ENCODE measurements around the gene ASMT. TPM values are rescaled to one million over a fixed set of nuclear protein-coding genes. Genes with fewer than 3 reads are reported as not detected.
"Not testable (repeated sequence)": the region's sequence is repeated elsewhere in the genome, so short reads cannot be mapped to it uniquely, and the experiment has no call there.

Gene ASMT
- total RNA-seq, 1 experiment from 2014 or later = not detected

GRCh38 chrX:1598021-1598875 lies 16.6 kb upstream of the ASMT start:
- no peak for DNase-seq (ENCODE audit: low read depth)

- no peak for DNase-seq (ENCODE audit: low read depth)
These were observed 15.7 kb upstream of the ASMT start for GRCh38 chrX:1598876-1599790.

- no peak for DNase-seq (ENCODE audit: low read depth)
These were observed 15.0 kb upstream of the ASMT start for GRCh38 chrX:1599791-1600405.

GRCh38 chrX:1600406-1601050 lies 14.3 kb upstream of the ASMT start:
- no peak for DNase-seq (ENCODE audit: low read depth)

- DNase-seq (ENCODE audit: low read depth) = no peak
These were observed 13.7 kb upstream of the ASMT start for GRCh38 chrX:1601051-1601767.

GRCh38 chrX:1601768-1602085 lies 13.1 kb upstream of the ASMT start:
- no peak for DNase-seq (ENCODE audit: low read depth)

GRCh38 chrX:1602299-1602698 lies 12.6 kb upstream of the ASMT start:
- no peak for DNase-seq (ENCODE audit: low read depth)

GRCh38 chrX:1606496-1606895 lies 8.4 kb upstream of the ASMT start:
- DNase-seq (ENCODE audit: low read depth) = no peak

GRCh38 chrX:1609311-1609710 lies 5.5 kb upstream of the ASMT start:
- peak; percentile 15 for DNase-seq (ENCODE audit: low read depth)

- DNase-seq (ENCODE audit: low read depth) = no peak
These were observed 5.1 kb upstream of the ASMT start for GRCh38 chrX:1609762-1610161.

GRCh38 chrX:1610166-1610565 lies 4.7 kb upstream of the ASMT start:
- no peak for DNase-seq (ENCODE audit: low read depth)

- no peak for DNase-seq (ENCODE audit: low read depth)
These were observed 4.1 kb upstream of the ASMT start for GRCh38 chrX:1610736-1611135.

- no peak for DNase-seq (ENCODE audit: low read depth)
These were observed 2.1 kb upstream of the ASMT start for GRCh38 chrX:1612641-1613286.

- no peak for DNase-seq (ENCODE audit: low read depth)
These were observed 3.8 kb downstream of the ASMT start for GRCh38 chrX:1618689-1619088.

- no peak for DNase-seq (ENCODE audit: low read depth)
These were observed 8.8 kb downstream of the ASMT start for GRCh38 chrX:1623691-1624090.

GRCh38 chrX:1624158-1624860 lies 9.4 kb downstream of the ASMT start:
- DNase-seq (ENCODE audit: low read depth) = not testable (repeated sequence)

GRCh38 chrX:1624861-1625215 lies 10.0 kb downstream of the ASMT start:
- not testable (repeated sequence) for DNase-seq (ENCODE audit: low read depth)

GRCh38 chrX:1629244-1629643 lies 14.4 kb downstream of the ASMT start:
- DNase-seq (ENCODE audit: low read depth) = no peak

- no peak for DNase-seq (ENCODE audit: low read depth)
These were observed 31.1 kb downstream of the ASMT start for GRCh38 chrX:1646009-1646408.

- DNase-seq (ENCODE audit: low read depth) = no peak
These were observed 34.8 kb downstream of the ASMT start for GRCh38 chrX:1649621-1650020.

All from M059J (cell line).